H1 (cell line): ENCODE data around the gene TRAPPC8. TPM values are rescaled to one million over a fixed set of nuclear protein-coding genes. Genes with fewer than 3 reads are reported as not detected.
A peak's percentile ranks its signal among the peaks of the same experiment; 100 is the strongest.

Experiments used
- CTCF ChIA-PET: fragments of 300-600 bp; sonication (Branson Sonifier 250); formaldehyde crosslinking; loops from one replicate; lab custom pipeline; 2021; ENCODE audit not compliant: partially characterized antibody; lab: Charles Lee
- POLR2A ChIA-PET: fragments of 300-600 bp; sonication (Branson Sonifier 250); formaldehyde crosslinking; loops from one replicate; lab custom pipeline; 2021; ENCODE audit warnings: inconsistent platforms; ENCODE audit not compliant: partially characterized antibody; lab: Charles Lee
- DNase-seq, 2 experiments: peaks; one replicate each; pipeline versions ENCODE4 v3.0.0 to v3.0.0-alpha.2; 2010 to 2022; ENCODE audit warnings: low spot score in 2 of 2, low read depth in 1 of 2, mixed read lengths in 1 of 2
- FAIRE-seq: peaks from 2 replicates; lab custom pipeline; 2011; peaks lifted over from hg19 to GRCh38; lab: Jason Lieb, UNC
- H2AFZ ChIP-seq: 2 replicates; pipeline ENCODE4 v1.8.1; 2012; ENCODE audit warnings: low read length, inconsistent platforms
- H2AK5ac ChIP-seq: 2 replicates; pipeline ENCODE4 v1.6.1; 2013; ENCODE audit warnings: low read depth, low read length
- H2BK120ac ChIP-seq: replicated peaks from 2 replicates; pipeline ENCODE3; 2013; ENCODE audit warnings: low read depth, low read length, inconsistent platforms
- H2BK12ac ChIP-seq: 2 replicates; pipeline ENCODE4 v1.6.1; 2013; ENCODE audit warnings: low read depth, low read length
- H2BK15ac ChIP-seq: 2 replicates; pipeline ENCODE4 v1.6.1; 2013; ENCODE audit warnings: low read length
- H2BK20ac ChIP-seq: 2 replicates; pipeline ENCODE4 v1.6.1; 2013; ENCODE audit warnings: low read length
- H2BK5ac ChIP-seq: 2 replicates; pipeline ENCODE4 v1.6.1; 2013; ENCODE audit warnings: low read depth, low read length
- H3K14ac ChIP-seq: 2 replicates; pipeline ENCODE4 v1.6.1; 2013; ENCODE audit warnings: inconsistent platforms; ENCODE audit not compliant: insufficient read length
- H3K18ac ChIP-seq: 2 replicates; pipeline ENCODE4 v1.6.1; 2013; ENCODE audit warnings: low read length; ENCODE audit errors: extremely low read depth
- H3K23ac ChIP-seq: 2 replicates; pipeline ENCODE4 v1.6.1; 2013; ENCODE audit warnings: inconsistent platforms; ENCODE audit not compliant: insufficient read length
- H3K23me2 ChIP-seq: 2 replicates; pipeline ENCODE4 v1.6.1; 2013; ENCODE audit warnings: low read depth, low read length
- H3K27ac ChIP-seq: 2 replicates; pipeline ENCODE4 v1.6.1; 2011; ENCODE audit warnings: low read depth, low read length, inconsistent platforms
- H3K27me3 ChIP-seq, 4 experiments: replicated peaks in 1 of 4; 1 replicate in 1 of 4; 2 replicates in 3 of 4; pipeline versions ENCODE4 v1.6.1 to v1.8.1; 2011 to 2013; ENCODE audit warnings: low read length in 3 of 4, mild to moderate bottlenecking in 3 of 4, inconsistent platforms in 2 of 4, mixed read lengths in 2 of 4, moderate library complexity in 1 of 4; ENCODE audit not compliant: control insufficient read depth in 3 of 4, insufficient read depth in 3 of 4; ENCODE audit errors: extremely low read depth in 1 of 4
- H3K36me3 ChIP-seq, 4 experiments: 2 replicates each; pipeline versions ENCODE4 v1.6.1 to v1.8.1; 2011 to 2013; ENCODE audit warnings: mild to moderate bottlenecking in 4 of 4, low read length in 3 of 4, moderate library complexity in 2 of 4, control low read depth in 1 of 4, inconsistent platforms in 1 of 4; ENCODE audit not compliant: insufficient read depth in 4 of 4, control insufficient read depth in 2 of 4
- H3K4ac ChIP-seq: replicated peaks from 2 replicates; pipeline ENCODE3; 2013; ENCODE audit warnings: low read length, low read depth, mixed read lengths, inconsistent platforms; ENCODE audit not compliant: insufficient read length
- H3K4me1 ChIP-seq, 4 experiments: replicated peaks in 1 of 4; 1 replicate in 1 of 4; 2 replicates in 3 of 4; pipeline versions ENCODE4 v1.6.1 to v1.8.1; 2011 to 2013; ENCODE audit warnings: low read length in 3 of 4, inconsistent platforms in 2 of 4, mixed read lengths in 1 of 4; ENCODE audit not compliant: insufficient read depth in 4 of 4, control insufficient read depth in 3 of 4
- H3K4me2 ChIP-seq, 2 experiments: 2 replicates each; pipeline versions ENCODE4 v1.6.1 to v1.8.1; 2011 to 2013; ENCODE audit warnings: low read depth in 2 of 2, low read length in 2 of 2, control low read depth in 1 of 2, inconsistent platforms in 1 of 2, mild to moderate bottlenecking in 1 of 2; ENCODE audit not compliant: insufficient read depth in 1 of 2
- H3K4me3 ChIP-seq, 4 experiments: fragments of 200-600, 300-600 bp in 1 of 4; sonication (generic), shearing (Covaris generic), sonication (Bioruptor Twin) in 1 of 4; 2 replicates each; pipeline versions ENCODE4 v1.5.1 to v1.8.1; 2011 to 2016; ENCODE audit warnings: low read length in 4 of 4, low read depth in 3 of 4, control low read depth in 2 of 4, inconsistent platforms in 2 of 4, mild to moderate bottlenecking in 2 of 4, mixed read lengths in 1 of 4, moderate library complexity in 1 of 4; ENCODE audit not compliant: insufficient read depth in 2 of 4; ENCODE audit errors: extremely low read depth in 1 of 4
- H3K56ac ChIP-seq: replicated peaks from 2 replicates; pipeline ENCODE3; 2013; ENCODE audit warnings: low read depth, mild to moderate bottlenecking, mixed read lengths, low read length, inconsistent platforms; ENCODE audit not compliant: insufficient read length
- H3K79me1 ChIP-seq: 2 replicates; pipeline ENCODE4 v1.6.1; 2013; ENCODE audit warnings: low read depth, low read length, control low read depth
- H3K79me2 ChIP-seq, 2 experiments: 2 replicates each; pipeline versions ENCODE4 v1.6.1 to v1.8.1; 2012 to 2013; ENCODE audit warnings: low read length in 2 of 2, mild to moderate bottlenecking in 2 of 2, inconsistent platforms in 1 of 2; ENCODE audit not compliant: insufficient read depth in 2 of 2, control insufficient read depth in 1 of 2
- H3K9ac ChIP-seq, 4 experiments: replicated peaks in 1 of 4; 1 replicate in 1 of 4; 2 replicates in 3 of 4; pipeline versions ENCODE4 v1.6.1 to v1.8.1; 2011 to 2013; ENCODE audit warnings: low read depth in 3 of 4, low read length in 3 of 4, control low read depth in 2 of 4, mild to moderate bottlenecking in 2 of 4, moderate library complexity in 2 of 4, inconsistent platforms in 1 of 4; ENCODE audit errors: extremely low read depth in 1 of 4
- H3K9me3 ChIP-seq, 2 experiments: 2 replicates each; pipeline versions ENCODE4 v1.6.1 to v1.8.1; 2012 to 2013; ENCODE audit warnings: mild to moderate bottlenecking in 2 of 2, moderate library complexity in 2 of 2, control low read depth in 1 of 2, inconsistent platforms in 1 of 2, low read depth in 1 of 2, low read length in 1 of 2, mixed read lengths in 1 of 2; ENCODE audit not compliant: insufficient read depth in 2 of 2
- H4K20me1 ChIP-seq, 2 experiments: replicated peaks in 1 of 2; 2 replicates each; pipeline versions ENCODE3 to v1.8.1; 2011 to 2013; ENCODE audit warnings: inconsistent platforms in 2 of 2, low read length in 2 of 2, mild to moderate bottlenecking in 1 of 2; ENCODE audit not compliant: insufficient read depth in 2 of 2, control insufficient read depth in 1 of 2
- H4K5ac ChIP-seq: 2 replicates; pipeline ENCODE4 v1.6.1; 2013; ENCODE audit warnings: low read length, low read depth, mixed read lengths, inconsistent platforms; ENCODE audit not compliant: insufficient read length
- H4K8ac ChIP-seq: 2 replicates; pipeline ENCODE4 v1.8.0; 2013; ENCODE audit warnings: mild to moderate bottlenecking, moderate library complexity, low read length, inconsistent platforms; ENCODE audit not compliant: insufficient read depth; ENCODE audit errors: extremely low read depth
- H4K91ac ChIP-seq: replicated peaks from 2 replicates; pipeline ENCODE3; 2013; ENCODE audit warnings: low read length, mixed read lengths, inconsistent platforms; ENCODE audit not compliant: insufficient read length
- CBX8 ChIP-seq: fragments of 300-800, 300-1000 bp; sonication (generic); IDR thresholded peaks from 2 replicates; pipeline ENCODE4 v1.7.1; 2016; ENCODE audit warnings: low read depth, low read length, borderline replicate concordance
- EZH2 ChIP-seq: fragments of 200-600 bp; sonication (generic); IDR thresholded peaks from 2 replicates; pipeline ENCODE4 v1.7.1; 2012; ENCODE audit warnings: low read depth, mild to moderate bottlenecking, moderate library complexity, low read length, inconsistent platforms; ENCODE audit not compliant: severe bottlenecking
- JUND ChIP-seq: IDR thresholded peaks from 2 replicates; pipeline ENCODE4 v1.6.1; 2011; ENCODE audit warnings: mild to moderate bottlenecking, improper control_type of control experiment, low read length
- MAFK ChIP-seq: IDR thresholded peaks from 2 replicates; pipeline ENCODE4 v1.6.1; 2012; ENCODE audit warnings: low read depth, mild to moderate bottlenecking, improper control_type of control experiment, low read length
- POLR2A ChIP-seq, 2 experiments: IDR thresholded peaks; 1 replicate in 1 of 2; 2 replicates in 1 of 2; pipeline ENCODE4 v1.6.1; 2011; ENCODE audit warnings: low read depth in 2 of 2, low read length in 2 of 2, mild to moderate bottlenecking in 2 of 2; ENCODE audit errors: control extremely low read depth in 1 of 2
- POU5F1 ChIP-seq: IDR thresholded peaks from 2 replicates; pipeline ENCODE4 v1.6.1; 2011; ENCODE audit warnings: low read depth, mild to moderate bottlenecking, low read length, moderate library complexity
- RAD21 ChIP-seq, 2 experiments: IDR thresholded peaks in 1 of 2; conservative IDR thresholded peaks in 1 of 2; 2 replicates each; pipeline ENCODE4 v1.6.1; 2011; ENCODE audit warnings: low read depth in 2 of 2, low read length in 2 of 2, improper control_type of control experiment in 1 of 2, inconsistent platforms in 1 of 2, mild to moderate bottlenecking in 1 of 2, moderate library complexity in 1 of 2
- RBBP5 ChIP-seq: IDR thresholded peaks from 2 replicates; pipeline ENCODE4 v1.7.1; 2012; ENCODE audit warnings: low read depth, mild to moderate bottlenecking, inconsistent platforms, low read length, moderate library complexity, borderline replicate concordance
- RXRA ChIP-seq: IDR thresholded peaks from 2 replicates; pipeline ENCODE4 v1.6.1; 2011; ENCODE audit warnings: low read depth, mild to moderate bottlenecking, low read length, moderate library complexity; ENCODE audit not compliant: insufficient read depth
- SIN3A ChIP-seq, 2 experiments: IDR thresholded peaks in 1 of 2; conservative IDR thresholded peaks in 1 of 2; 2 replicates each; pipeline ENCODE4 v1.6.1; 2011 to 2012; ENCODE audit warnings: low read length in 2 of 2, improper control_type of control experiment in 1 of 2, low read depth in 1 of 2, mild to moderate bottlenecking in 1 of 2
- SP1 ChIP-seq: IDR thresholded peaks from 2 replicates; pipeline ENCODE4 v1.6.1; 2011; ENCODE audit warnings: low read depth, low read length
- SP4 ChIP-seq: IDR thresholded peaks from 2 replicates; pipeline ENCODE4 v1.6.1; 2012; ENCODE audit warnings: low read length, inconsistent platforms
- TAF1 ChIP-seq: IDR thresholded peaks from 2 replicates; pipeline ENCODE4 v1.6.1; 2011; ENCODE audit warnings: mild to moderate bottlenecking, low read depth, low read length
- TAF7 ChIP-seq: optimal IDR thresholded peaks from 2 replicates; pipeline ENCODE3; 2011; ENCODE audit warnings: low read depth, mild to moderate bottlenecking, inconsistent platforms, low read length, moderate library complexity, borderline replicate concordance
- ZNF274 ChIP-seq: IDR thresholded peaks from 2 replicates; pipeline ENCODE4 v1.7.0; 2012; ENCODE audit warnings: low read length, borderline replicate concordance; ENCODE audit errors: extremely low read depth
- WGBS, 2 experiments: shearing (Covaris generic) in 1 of 2; methylation state at CpG; one replicate each; pipeline versions ENCODE4 v1.1.6 to v1.1.7; 2013 to 2015; ENCODE audit warnings: low lambda C conversion rate in 2 of 2, mixed read lengths in 2 of 2, inconsistent platforms in 1 of 2, low coverage in 1 of 2, missing lambda C conversion rate in 1 of 2; ENCODE audit not compliant: insufficient replicate concordance in 2 of 2, insufficient coverage in 1 of 2, insufficient read length in 1 of 2; ENCODE audit errors: extremely low coverage in 1 of 2, missing lambda C conversion rate in 1 of 2; 5-methylcytosine and 5-hydroxymethylcytosine counted together
- polyA plus RNA-seq, 7 experiments: library from polyadenylated mRNA; depleted of rRNA in 3 of 7; stranded (reverse) in 5 of 7; unstranded in 2 of 7; fragments of >200 nt in 5 of 7; fragments of 200-250 nt in 2 of 7; gene quantifications; 1 replicate in 5 of 7; 2 replicates in 1 of 7; 4 replicates in 1 of 7; pipeline versions ENCODE4 v1.2.1 to v1.2.3, GENCODE V29; 2011 to 2013; ENCODE audit warnings: missing spikeins in 2 of 7, mixed read lengths in 2 of 7
- total RNA-seq: library from RNA; stranded (reverse); fragmentation: NEBNext Ultra II Directional; extraction: Animal tissue kit (Norgen Biotek cat#: 25700); gene quantifications from 2 replicates; pipeline ENCODE4 v1.2.1, GENCODE V29; 2021

The TRAPPC8 gene
- total and polyA plus RNA-seq, 2 of the 8 experiments (the other 6 are each of a cell fraction or from before 2014, with no cell fraction given): 43.6 to 56.5 TPM

DNA sequence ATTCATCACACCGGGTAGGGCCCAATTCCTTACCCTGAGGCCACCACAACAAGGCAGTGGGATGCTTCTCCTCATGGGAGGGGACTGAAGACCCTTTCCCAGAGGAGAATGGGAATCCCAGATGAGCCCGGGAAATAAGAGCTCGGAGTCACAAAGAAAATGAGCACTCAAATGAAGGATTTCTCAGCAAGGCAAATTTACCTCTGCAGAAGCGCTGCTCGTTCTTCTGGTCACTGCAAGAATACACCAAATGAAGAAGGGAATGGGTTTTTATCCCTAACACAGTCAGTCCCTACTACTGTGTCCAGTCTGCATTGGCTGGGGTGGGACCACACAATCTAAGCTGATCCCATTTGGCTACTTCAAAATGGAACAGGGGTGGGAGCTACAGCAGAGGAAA is 35.7 kb upstream of the TRAPPC8 start:
- no peak overlapping the region for H3K4ac ChIP-seq
- no peak overlapping the region for H4K5ac ChIP-seq
- no peaks in the 10 kb centered on the region for H3K36me3 ChIP-seq
- no peak overlapping the region for H3K56ac ChIP-seq
- H3K4me1 ChIP-seq: peaks cover 0 to 4% (median 0%) of the 10 kb centered on the region in 4 experiments; a peak in 1 of 7 replicates
- WGBS, 2 experiments: 88% methylated on average over 5 of the region's 5 CpGs; no CpG with 5 or more reads in 1 of the 2 experiments
- no peaks in the 10 kb centered on the region for H4K20me1 ChIP-seq
- H3K9ac ChIP-seq: 0 out of 7 replicates have a peak overlapping the region, but pooled peaks of 1 of the 4 experiments have one; percentile 2
- H2BK5ac ChIP-seq: no peak overlapping the region
- no peak overlapping the region for H3K27ac ChIP-seq
- H2AK5ac ChIP-seq: no peak overlapping the region
- no peak overlapping the region for H3K4me3 ChIP-seq
- no peak for DNase-seq
- H3K18ac ChIP-seq: no peak overlapping the region
- H3K23ac ChIP-seq: no peak overlapping the region
- no peaks in the 10 kb centered on the region for H3K27me3 ChIP-seq
- no peak overlapping the region for H4K91ac ChIP-seq
- H3K4me2 ChIP-seq: no peak overlapping the region
- ChIA-PET CTCF (interaction anchor here (0.6 to 3.3 kb wide), 3 partner anchors 76 to 423 kb away, joined by 3 to 22 read pairs (median 14); no protein-coding TSS in a partner anchor), POLR2A (no interaction called here)
- H2BK15ac ChIP-seq: no peak overlapping the region
- H3K14ac ChIP-seq: no peak overlapping the region
- no peaks in the 10 kb centered on the region for H3K9me3 ChIP-seq
- no peaks in the 10 kb centered on the region for H3K79me2 ChIP-seq
- H2BK12ac ChIP-seq: no peak overlapping the region
- H2AFZ ChIP-seq: peak overlapping the region; percentile 77; the same call in 1 of the 2 replicates
- no peaks in the 10 kb centered on the region for H3K23me2 ChIP-seq
- FAIRE-seq: no peak
- no peaks in the 10 kb centered on the region for H3K79me1 ChIP-seq
- no peak overlapping the region for H2BK120ac ChIP-seq
- H4K8ac ChIP-seq: no peak overlapping the region
- H2BK20ac ChIP-seq: no peak overlapping the region
- TF ChIP-seq ZNF274 (no peak), POU5F1 (no peak), TAF1 (no peak), RXRA (no peak), EZH2 (no peak), RBBP5 (no peak), RAD21 (IDR thresholded peaks at IDR 0.05 in 1 of 2, conservative IDR thresholded peaks at IDR 0.05 in 1 of 2; ENCODE audit: low read depth in 2 of 2, low read length in 2 of 2) (no peak), JUND (no peak), POLR2A (IDR thresholded peaks at IDR 0.05; ENCODE audit: control extremely low read depth in 1 of 2, low read depth in 2 of 2, low read length in 2 of 2) (no peak), CBX8 (no peak), SP1 (no peak), SIN3A (conservative IDR thresholded peaks at IDR 0.05 in 1 of 2, IDR thresholded peaks at IDR 0.05 in 1 of 2; ENCODE audit: low read depth in 1 of 2, low read length in 2 of 2) (no peak), TAF7 (no peak), SP4 (no peak), MAFK (no peak)
